Measurements from ENCODE around the gene C16orf96. TPM values are rescaled to one million over a fixed set of nuclear protein-coding genes. Genes with fewer than 3 reads are reported as not detected.

C16orf96 gene
- total RNA-seq, 1 experiment from 2014 or later: 0.15 TPM

- H2AFZ ChIP-seq: no peak overlapping the region
- H3K4me2 ChIP-seq: no peak overlapping the region
- no peaks in the 10 kb centered on the region for H3K9me2 ChIP-seq (ENCODE audit: insufficient read depth)
- H3K27ac ChIP-seq: no peak overlapping the region
- POLR2A ChIA-PET (ENCODE audit: unreplicated experiment): no interaction called here
- H3F3A ChIP-seq (ENCODE audit: insufficient read depth, low read depth): no peaks in the 10 kb centered on the region
- BruUV-seq (replicated peaks): no TSS peak
- no peak for TF ChIP-seq EZH2 (IDR thresholded peaks at IDR 0.05; ENCODE audit: low read depth)
- TF ChIP-seq, protein P1, sequence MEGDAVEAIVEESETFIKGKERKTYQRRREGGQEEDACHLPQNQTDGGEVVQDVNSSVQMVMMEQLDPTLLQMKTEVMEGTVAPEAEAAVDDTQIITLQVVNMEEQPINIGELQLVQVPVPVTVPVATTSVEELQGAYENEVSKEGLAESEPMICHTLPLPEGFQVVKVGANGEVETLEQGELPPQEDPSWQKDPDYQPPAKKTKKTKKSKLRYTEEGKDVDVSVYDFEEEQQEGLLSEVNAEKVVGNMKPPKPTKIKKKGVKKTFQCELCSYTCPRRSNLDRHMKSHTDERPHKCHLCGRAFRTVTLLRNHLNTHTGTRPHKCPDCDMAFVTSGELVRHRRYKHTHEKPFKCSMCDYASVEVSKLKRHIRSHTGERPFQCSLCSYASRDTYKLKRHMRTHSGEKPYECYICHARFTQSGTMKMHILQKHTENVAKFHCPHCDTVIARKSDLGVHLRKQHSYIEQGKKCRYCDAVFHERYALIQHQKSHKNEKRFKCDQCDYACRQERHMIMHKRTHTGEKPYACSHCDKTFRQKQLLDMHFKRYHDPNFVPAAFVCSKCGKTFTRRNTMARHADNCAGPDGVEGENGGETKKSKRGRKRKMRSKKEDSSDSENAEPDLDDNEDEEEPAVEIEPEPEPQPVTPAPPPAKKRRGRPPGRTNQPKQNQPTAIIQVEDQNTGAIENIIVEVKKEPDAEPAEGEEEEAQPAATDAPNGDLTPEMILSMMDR (conservative IDR thresholded peaks at IDR 0.05): no peak
- intact Hi-C loops (cut with micrococcal nuclease; ENCODE audit: unreplicated experiment): no loop called here
- H3K4me3 ChIP-seq: no peak overlapping the region
- H3K79me2 ChIP-seq (ENCODE audit: low read depth): no peaks in the 10 kb centered on the region
- CTCF ChIA-PET: no interaction called here
- H3K36me3 ChIP-seq (ENCODE audit: low read depth): no peaks in the 10 kb centered on the region
- no peaks in the 10 kb centered on the region for H3K4me1 ChIP-seq (replicated peaks; ENCODE audit: insufficient read depth)
- DNase-seq: peak in 1 of 2 experiments; percentile 60
- no peaks in the 10 kb centered on the region for H4K20me1 ChIP-seq (ENCODE audit: insufficient read depth)
- H3K27me3 ChIP-seq (ENCODE audit: insufficient read depth, low read depth): peaks cover 13% of the 10 kb centered on the region; the same call in 1 of the 2 replicates
- no peaks in the 10 kb centered on the region for H3K9me3 ChIP-seq (ENCODE audit: insufficient read depth, low read depth)
These were observed 440 bp downstream of the C16orf96 start for GRCh38 chr16:4556580-4556979.

DNA sequence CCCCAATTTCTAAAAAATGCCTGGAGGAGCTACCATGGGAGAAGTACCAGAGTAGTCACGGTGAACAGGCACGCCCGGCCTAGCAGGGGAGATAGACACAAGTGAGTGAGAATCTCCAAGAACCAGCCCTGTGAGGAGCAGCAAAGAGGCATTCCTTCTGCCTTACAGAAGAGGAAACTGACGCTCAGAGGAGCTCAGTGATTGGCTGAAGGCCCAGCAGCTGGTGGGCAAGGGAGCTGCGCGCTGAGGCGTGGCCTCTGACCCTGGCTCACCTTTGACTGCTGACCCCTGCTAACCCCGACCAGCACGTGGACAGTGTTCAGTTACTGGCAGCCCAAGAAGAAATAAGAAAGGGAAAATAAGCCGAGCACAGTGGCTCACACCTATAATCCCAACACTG lies 1.8 kb downstream of the C16orf96 start:
- Histone ChIP-seq H3F3A (ENCODE audit: insufficient read depth, low read depth) (no peaks in the 10 kb centered on the region), H3K79me2 (ENCODE audit: low read depth) (no peaks in the 10 kb centered on the region), H3K27me3 (ENCODE audit: insufficient read depth, low read depth) (peaks cover 11% of the 10 kb centered on the region; the same call in 1 of the 2 replicates), H4K20me1 (ENCODE audit: insufficient read depth) (no peaks in the 10 kb centered on the region), H3K27ac (no peak overlapping the region), H3K36me3 (ENCODE audit: low read depth) (no peaks in the 10 kb centered on the region), H3K4me1 (replicated peaks; ENCODE audit: insufficient read depth) (no peaks in the 10 kb centered on the region), H3K4me2 (no peak overlapping the region), H2AFZ (no peak overlapping the region), H3K9me2 (ENCODE audit: insufficient read depth) (no peaks in the 10 kb centered on the region), H3K9me3 (ENCODE audit: insufficient read depth, low read depth) (no peaks in the 10 kb centered on the region), H3K4me3 (no peak overlapping the region)
- intact Hi-C loops (cut with micrococcal nuclease; ENCODE audit: unreplicated experiment): no loop called here
- BruUV-seq (replicated peaks): no TSS peak
- POLR2A ChIA-PET (ENCODE audit: unreplicated experiment): no interaction called here
- CTCF ChIA-PET: no interaction called here
- TF ChIP-seq EZH2 (IDR thresholded peaks at IDR 0.05; ENCODE audit: low read depth): no peak
- TF ChIP-seq, protein P1 (conservative IDR thresholded peaks at IDR 0.05): no peak
- DNase-seq: no peak

- no peaks in the 10 kb centered on the region for H3K79me2 ChIP-seq (ENCODE audit: low read depth)
- TF ChIP-seq EZH2 (IDR thresholded peaks at IDR 0.05; ENCODE audit: low read depth): no peak
- intact Hi-C loops (cut with micrococcal nuclease; ENCODE audit: unreplicated experiment): no loop called here
- DNase-seq: no peak
- no peaks in the 10 kb centered on the region for H3K9me2 ChIP-seq (ENCODE audit: insufficient read depth)
- H3K9me3 ChIP-seq (ENCODE audit: insufficient read depth, low read depth): no peaks in the 10 kb centered on the region
- no peak overlapping the region for H3K4me2 ChIP-seq
- H3K4me1 ChIP-seq (replicated peaks; ENCODE audit: insufficient read depth): no peaks in the 10 kb centered on the region
- ChIA-PET POLR2A (ENCODE audit: unreplicated experiment) (interaction anchor here (0.6 kb wide), 1 partner anchor 196 kb away, joined by 7 read pairs; no protein-coding TSS in a partner anchor), CTCF (no interaction called here)
- H3K36me3 ChIP-seq (ENCODE audit: low read depth): no peaks in the 10 kb centered on the region
- no peaks in the 10 kb centered on the region for H3F3A ChIP-seq (ENCODE audit: insufficient read depth, low read depth)
- no peak overlapping the region for H3K27ac ChIP-seq
- no peaks in the 10 kb centered on the region for H3K27me3 ChIP-seq (ENCODE audit: insufficient read depth, low read depth)
- no peak overlapping the region for H3K4me3 ChIP-seq
- BruUV-seq (replicated peaks): no TSS peak
- no peaks in the 10 kb centered on the region for H4K20me1 ChIP-seq (ENCODE audit: insufficient read depth)
- no peak overlapping the region for H2AFZ ChIP-seq
These were observed 5.5 kb downstream of the C16orf96 start for GRCh38 chr16:4561596-4561995.

DNA sequence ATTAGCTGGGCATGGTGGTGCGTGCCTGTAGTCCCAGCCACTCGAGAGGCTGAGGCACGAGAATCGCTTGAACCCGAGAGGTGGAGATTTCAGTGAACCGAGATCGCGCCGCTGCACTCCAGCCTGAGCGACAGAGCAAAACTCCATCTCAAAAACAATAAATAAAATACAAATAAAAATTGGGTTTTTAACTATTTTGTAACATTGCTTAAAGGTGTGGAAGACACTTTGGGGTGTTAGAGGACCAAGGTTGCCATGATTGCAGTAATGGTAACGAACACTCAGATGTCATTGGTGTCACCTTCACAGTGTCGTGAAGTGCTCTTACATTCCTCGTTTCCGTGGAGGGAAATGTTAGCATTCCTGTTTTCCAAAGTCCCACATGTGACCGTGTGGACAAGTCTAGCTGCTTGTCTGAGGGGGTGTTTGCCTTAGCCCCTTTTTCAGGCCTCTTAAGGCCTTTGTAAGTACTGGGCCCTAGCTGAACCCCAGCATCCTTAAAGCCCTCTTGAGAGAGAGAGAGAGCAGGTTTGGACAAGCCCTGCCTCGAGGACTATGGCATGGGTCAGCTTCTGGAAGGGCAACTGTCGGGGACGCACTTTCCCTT lies 8.6 kb downstream of the C16orf96 start:
- ChIA-PET CTCF (interaction anchor here (0.6 kb wide), 1 partner anchor 87 kb away, joined by 4 read pairs; no protein-coding TSS in a partner anchor), POLR2A (ENCODE audit: unreplicated experiment) (no interaction called here)
- Histone ChIP-seq H2AFZ (no peak overlapping the region), H3K79me2 (ENCODE audit: low read depth) (no peaks in the 10 kb centered on the region), H3K4me2 (no peak overlapping the region), H3K27ac (no peak overlapping the region), H3K27me3 (ENCODE audit: insufficient read depth, low read depth) (no peaks in the 10 kb centered on the region), H3K4me1 (replicated peaks; ENCODE audit: insufficient read depth) (no peaks in the 10 kb centered on the region), H3K9me2 (ENCODE audit: insufficient read depth) (no peaks in the 10 kb centered on the region), H3K4me3 (no peak overlapping the region), H3K9me3 (ENCODE audit: insufficient read depth, low read depth) (no peaks in the 10 kb centered on the region), H3F3A (ENCODE audit: insufficient read depth, low read depth) (no peaks in the 10 kb centered on the region), H3K36me3 (ENCODE audit: low read depth) (no peaks in the 10 kb centered on the region), H4K20me1 (ENCODE audit: insufficient read depth) (no peaks in the 10 kb centered on the region)
- TF ChIP-seq, protein P1 (conservative IDR thresholded peaks at IDR 0.05): no peak
- no peak for TF ChIP-seq EZH2 (IDR thresholded peaks at IDR 0.05; ENCODE audit: low read depth)
- intact Hi-C loops (cut with micrococcal nuclease; ENCODE audit: unreplicated experiment): no loop called here
- DNase-seq: no peak
- BruUV-seq (replicated peaks): no TSS peak
